Vagina (tissue), 2 donors: ENCODE data around the gene SHFL. TPM values are rescaled to one million over a fixed set of nuclear protein-coding genes. Genes with fewer than 3 reads are reported as not detected.

Experiments
- DNase-seq, 2 donors: peaks; one replicate each; pipeline ENCODE4 v3.0.0-alpha.2; 2017; ENCODE audit errors: extremely low spot score in 2 of 2
- H3K27ac ChIP-seq: fragments of 200-600 bp; sonication (generic); one replicate; pipeline ENCODE4 v1.5.1; 2019
- H3K27me3 ChIP-seq: fragments of 200-600 bp; sonication (generic); one replicate; pipeline ENCODE4 v1.5.1; 2019
- H3K36me3 ChIP-seq, 2 donors: fragments of 200-600 bp; sonication (generic); one replicate each; pipeline ENCODE4 v1.5.1; 2017 to 2019
- H3K4me1 ChIP-seq: fragments of 200-600 bp; sonication (generic); one replicate; pipeline ENCODE4 v1.5.1; 2019
- H3K4me3 ChIP-seq, 2 donors: fragments of 200-600 bp; sonication (generic); 1 replicate in 1 of 2; 2 replicates in 1 of 2; pipeline ENCODE4 v1.5.1; 2016 to 2019
- H3K9me3 ChIP-seq: fragments of 200-600 bp; sonication (generic); one replicate; pipeline ENCODE4 v1.5.1; 2019
- POLR2A ChIP-seq, 2 donors: fragments of 450-650 bp; IDR thresholded peaks; one replicate each; pipeline ENCODE4 v1.6.1; 2017; ENCODE audit warnings: antibody characterized with exemption in 2 of 2, mild to moderate bottlenecking in 2 of 2, moderate library complexity in 2 of 2
- POLR2AphosphoS5 ChIP-seq, 2 donors: sonication (generic); formaldehyde crosslinking; IDR thresholded peaks; one replicate each; pipeline ENCODE4 v1.9.0; 2017; ENCODE audit warnings: antibody characterized with exemption in 2 of 2, mild to moderate bottlenecking in 2 of 2, low read depth in 1 of 2; ENCODE audit not compliant: insufficient read depth in 1 of 2
- intact Hi-C: fragments of 100-400 bp; cut with DNase I; formaldehyde crosslinking; loops from one replicate; pipeline ENCODE4 v1.15.1; 2023
- total RNA-seq: library from RNA; depleted of rRNA; stranded (reverse); fragments of >200 nt; gene quantifications from one replicate; pipeline ENCODE4 v1.2.3, GENCODE V29; 2016
- TF ChIP-seq, protein P1 (sequence below), 3 experiments: fragments of 450-650 bp in 2 of 3; fragments of 200-600 bp in 1 of 3; sonication (generic) in 1 of 3; IDR thresholded peaks; one replicate each; pipeline ENCODE4 v1.5.1; 2017 to 2019; ENCODE audit warnings: antibody characterized with exemption in 3 of 3, mild to moderate bottlenecking in 2 of 3, moderate library complexity in 2 of 3

Gene SHFL
- total RNA-seq, 1 donor from 2014 or later, result 46.9 TPM

GRCh38 chr19:10116866-10117616 is 30.9 kb downstream of the SHFL start:
- H3K4me3 ChIP-seq, result no peak overlapping the region
- no peak overlapping the region for H3K27ac ChIP-seq
- peaks cover 46% of the 10 kb centered on the region for H3K4me1 ChIP-seq
- TF ChIP-seq POLR2A (IDR thresholded peaks at IDR 0.05) (no peak), POLR2AphosphoS5 (IDR thresholded peaks at IDR 0.05; ENCODE audit: insufficient read depth in 1 of 2, low read depth in 1 of 2) (no peak)
- TF ChIP-seq, protein P1, sequence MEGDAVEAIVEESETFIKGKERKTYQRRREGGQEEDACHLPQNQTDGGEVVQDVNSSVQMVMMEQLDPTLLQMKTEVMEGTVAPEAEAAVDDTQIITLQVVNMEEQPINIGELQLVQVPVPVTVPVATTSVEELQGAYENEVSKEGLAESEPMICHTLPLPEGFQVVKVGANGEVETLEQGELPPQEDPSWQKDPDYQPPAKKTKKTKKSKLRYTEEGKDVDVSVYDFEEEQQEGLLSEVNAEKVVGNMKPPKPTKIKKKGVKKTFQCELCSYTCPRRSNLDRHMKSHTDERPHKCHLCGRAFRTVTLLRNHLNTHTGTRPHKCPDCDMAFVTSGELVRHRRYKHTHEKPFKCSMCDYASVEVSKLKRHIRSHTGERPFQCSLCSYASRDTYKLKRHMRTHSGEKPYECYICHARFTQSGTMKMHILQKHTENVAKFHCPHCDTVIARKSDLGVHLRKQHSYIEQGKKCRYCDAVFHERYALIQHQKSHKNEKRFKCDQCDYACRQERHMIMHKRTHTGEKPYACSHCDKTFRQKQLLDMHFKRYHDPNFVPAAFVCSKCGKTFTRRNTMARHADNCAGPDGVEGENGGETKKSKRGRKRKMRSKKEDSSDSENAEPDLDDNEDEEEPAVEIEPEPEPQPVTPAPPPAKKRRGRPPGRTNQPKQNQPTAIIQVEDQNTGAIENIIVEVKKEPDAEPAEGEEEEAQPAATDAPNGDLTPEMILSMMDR (IDR thresholded peaks at IDR 0.05), result no peak
- no peaks in the 10 kb centered on the region for H3K9me3 ChIP-seq
- peak in 1 of 2 donors; percentile 88 for DNase-seq
- peaks cover 0 to 37% of the 10 kb centered on the region in 2 donors for H3K36me3 ChIP-seq
- H3K27me3 ChIP-seq, result no peaks in the 10 kb centered on the region
- intact Hi-C loops, result no loop called here

DNA sequence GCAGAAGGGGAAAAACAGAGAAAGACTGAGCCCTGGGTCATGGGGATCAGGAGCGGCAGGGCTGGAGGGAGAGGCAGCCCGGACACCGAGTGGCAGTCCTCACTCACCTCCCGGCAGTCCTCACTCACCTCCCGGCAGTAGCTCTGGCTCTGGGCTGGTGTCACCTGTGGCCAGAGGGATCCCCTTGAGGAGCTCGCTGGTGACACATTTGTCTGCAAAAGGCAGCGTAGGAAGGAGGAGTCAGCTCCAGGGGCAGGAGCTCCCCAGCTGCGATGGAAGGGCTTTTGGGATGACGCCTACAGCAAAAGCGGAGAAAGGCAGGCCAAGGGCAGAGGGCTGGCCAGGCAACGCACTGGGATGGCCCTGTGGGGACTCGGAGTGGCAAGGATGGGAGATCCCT is 32.8 kb downstream of the SHFL start:
- H3K36me3 ChIP-seq, result peaks cover 0 to 37% of the 10 kb centered on the region in 2 donors
- intact Hi-C loops, result no loop called here
- peaks cover 35% of the 10 kb centered on the region for H3K4me1 ChIP-seq
- peak overlapping the region; percentile 75 for H3K27ac ChIP-seq
- peak overlapping the region; percentile 75 to 99 for H3K4me3 ChIP-seq
- no peaks in the 10 kb centered on the region for H3K9me3 ChIP-seq
- no peak for TF ChIP-seq POLR2AphosphoS5 (IDR thresholded peaks at IDR 0.05; ENCODE audit: insufficient read depth in 1 of 2, low read depth in 1 of 2)
- TF ChIP-seq POLR2A (IDR thresholded peaks at IDR 0.05), result no peak
- TF ChIP-seq, protein P1 (IDR thresholded peaks at IDR 0.05), result no peak
- DNase-seq, result no peak
- no peaks in the 10 kb centered on the region for H3K27me3 ChIP-seq

- DNase-seq, result no peak
- intact Hi-C loops, result no loop called here
- peak overlapping the region; percentile 75 for H3K27ac ChIP-seq
- no peak overlapping the region for H3K4me3 ChIP-seq
- no peaks in the 10 kb centered on the region for H3K9me3 ChIP-seq
- TF ChIP-seq POLR2A (IDR thresholded peaks at IDR 0.05), result no peak
- peak in 1 of 2 donors; percentile 22 for TF ChIP-seq POLR2AphosphoS5 (IDR thresholded peaks at IDR 0.05; ENCODE audit: insufficient read depth in 1 of 2, low read depth in 1 of 2)
- H3K36me3 ChIP-seq, result peaks cover 0 to 22% of the 10 kb centered on the region in 2 donors
- peaks cover 35% of the 10 kb centered on the region for H3K4me1 ChIP-seq
- no peaks in the 10 kb centered on the region for H3K27me3 ChIP-seq
Measured at GRCh38 chr19:10120538-10121189, 34.5 kb downstream of the SHFL start.

DNA sequence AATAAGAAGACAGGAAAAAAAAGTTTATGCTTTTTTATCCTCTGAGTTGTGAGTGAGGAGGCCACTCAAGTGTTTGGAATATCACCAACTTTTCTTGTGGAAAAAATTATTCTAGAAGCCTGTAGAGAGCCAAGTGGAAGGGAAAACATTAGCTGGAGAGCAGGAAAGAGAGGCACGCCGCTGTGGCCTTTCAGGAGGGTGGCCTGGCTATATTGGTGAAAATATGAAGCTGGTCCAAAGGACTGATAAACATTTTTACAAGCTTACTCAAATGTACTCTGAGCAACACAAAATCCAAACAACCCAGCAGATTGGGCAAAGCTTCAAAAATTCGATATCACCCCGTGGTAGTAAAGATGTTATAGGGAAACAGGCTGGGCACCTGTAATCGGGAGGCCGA is 35.9 kb downstream of the SHFL start:
- Histone ChIP-seq H3K27ac (peak overlapping the region; percentile 75), H3K36me3 (peaks cover 0 to 8% of the 10 kb centered on the region in 2 donors), H3K4me3 (no peak overlapping the region), H3K27me3 (no peaks in the 10 kb centered on the region), H3K4me1 (peaks cover 35% of the 10 kb centered on the region), H3K9me3 (no peaks in the 10 kb centered on the region)
- intact Hi-C loops, result no loop called here
- TF ChIP-seq POLR2AphosphoS5 (IDR thresholded peaks at IDR 0.05; ENCODE audit: insufficient read depth in 1 of 2, low read depth in 1 of 2) (no peak), POLR2A (IDR thresholded peaks at IDR 0.05) (no peak)
- TF ChIP-seq, protein P1 (IDR thresholded peaks at IDR 0.05), result no peak
- no peak for DNase-seq

DNA sequence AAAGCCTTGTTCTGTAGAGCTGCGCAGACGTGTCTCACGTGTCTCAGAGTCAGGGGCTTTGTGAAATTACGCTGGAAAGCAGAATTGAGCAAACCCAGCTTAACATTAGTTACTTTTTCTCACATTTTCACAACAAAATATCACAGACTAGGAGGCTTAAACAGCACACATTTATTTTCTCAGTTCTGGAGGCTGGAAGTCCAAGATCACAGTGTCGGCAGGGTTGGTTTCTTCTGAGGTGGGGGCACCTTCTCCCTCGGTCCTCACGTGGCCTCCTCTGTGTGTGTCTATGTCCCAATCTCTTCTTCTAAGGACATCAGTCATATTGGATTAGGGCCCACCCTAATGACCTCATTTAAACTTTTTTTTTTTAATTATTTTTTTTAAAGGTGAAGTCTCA is 38.3 kb downstream of the SHFL start:
- no peaks in the 10 kb centered on the region for H3K9me3 ChIP-seq
- intact Hi-C loops, result no loop called here
- no peaks in the 10 kb centered on the region for H3K36me3 ChIP-seq
- DNase-seq, result no peak
- no peak overlapping the region for H3K27ac ChIP-seq
- peaks cover 22% of the 10 kb centered on the region for H3K4me1 ChIP-seq
- H3K4me3 ChIP-seq, result no peak overlapping the region
- TF ChIP-seq POLR2AphosphoS5 (IDR thresholded peaks at IDR 0.05; ENCODE audit: insufficient read depth in 1 of 2, low read depth in 1 of 2), result no peak
- H3K27me3 ChIP-seq, result no peaks in the 10 kb centered on the region

GRCh38 chr19:10126213-10126639 is 40.1 kb downstream of the SHFL start:
- Histone ChIP-seq H3K9me3 (no peaks in the 10 kb centered on the region), H3K36me3 (no peaks in the 10 kb centered on the region)

More at GRCh38 chr19:10126213-10126639, 40.1 kb downstream of the SHFL start:
- TF ChIP-seq POLR2AphosphoS5 (IDR thresholded peaks at IDR 0.05; ENCODE audit: insufficient read depth in 1 of 2, low read depth in 1 of 2) (no peak), POLR2A (IDR thresholded peaks at IDR 0.05) (no peak)
- TF ChIP-seq, protein P1 (IDR thresholded peaks at IDR 0.05), result no peak
- intact Hi-C loops, result no loop called here
- DNase-seq, result no peak
- H3K4me3 ChIP-seq, result no peak overlapping the region
- H3K27ac ChIP-seq, result no peak overlapping the region
- peaks cover 8% of the 10 kb centered on the region for H3K4me1 ChIP-seq
- H3K27me3 ChIP-seq, result no peaks in the 10 kb centered on the region
